CD14-positive monocyte (primary cell): ENCODE measurements around the gene KCNH5. TPM values are rescaled to one million over a fixed set of nuclear protein-coding genes. Genes with fewer than 3 reads are reported as not detected.

Experiments
- DNase-seq, 3 donors: peaks; one replicate each; pipeline ENCODE4 v3.0.0-alpha.2; 2011 to 2022
- H2AFZ ChIP-seq: 2 replicates; pipeline ENCODE4 v1.6.0; 2012; ENCODE audit warnings: mild to moderate bottlenecking, low read depth, low read length, inconsistent platforms; ENCODE audit not compliant: insufficient read depth, poor library complexity, severe bottlenecking
- H3K27ac ChIP-seq, 2 donors: 1 replicate in 1 of 2; 2 replicates in 1 of 2; pipeline ENCODE4 v1.5.1; 2012 to 2013; ENCODE audit warnings: low read length in 2 of 2, control low read depth in 1 of 2, inconsistent platforms in 1 of 2, low read depth in 1 of 2, mild to moderate bottlenecking in 1 of 2
- H3K27me3 ChIP-seq, 2 donors: one replicate each; pipeline versions ENCODE4 v1.6.0 to v1.6.1; 2011 to 2013; ENCODE audit warnings: low read length in 2 of 2; ENCODE audit not compliant: control insufficient read depth in 2 of 2, insufficient read depth in 2 of 2
- H3K36me3 ChIP-seq, 2 donors: replicated peaks in 1 of 2; 1 replicate in 1 of 2; 2 replicates in 1 of 2; pipeline versions ENCODE4 v1.5.1 to v1.6.1; 2012 to 2013; ENCODE audit warnings: low read length in 2 of 2, control low read depth in 1 of 2, inconsistent platforms in 1 of 2, mild to moderate bottlenecking in 1 of 2; ENCODE audit not compliant: insufficient read depth in 2 of 2, control insufficient read depth in 1 of 2
- H3K4me1 ChIP-seq, 2 donors: 1 replicate in 1 of 2; 2 replicates in 1 of 2; pipeline versions ENCODE4 v1.5.1 to v1.6.1; 2012 to 2013; ENCODE audit warnings: low read length in 2 of 2, control low read depth in 1 of 2, inconsistent platforms in 1 of 2, mild to moderate bottlenecking in 1 of 2, moderate library complexity in 1 of 2; ENCODE audit not compliant: insufficient read depth in 2 of 2, control insufficient read depth in 1 of 2
- H3K4me2 ChIP-seq: replicated peaks from 2 replicates; pipeline ENCODE3; 2012; ENCODE audit warnings: low read length, moderate library complexity, mild to moderate bottlenecking; ENCODE audit not compliant: poor library complexity, severe bottlenecking; ENCODE audit errors: extremely low read depth
- H3K4me3 ChIP-seq, 3 experiments: fragments of 200-600 bp in 1 of 3; sonication (generic) in 1 of 3; replicated peaks in 1 of 3; 1 replicate in 2 of 3; 2 replicates in 1 of 3; pipeline ENCODE4 v1.5.1; 2011 to 2013; ENCODE audit warnings: low read length in 3 of 3, mild to moderate bottlenecking in 3 of 3, control low read depth in 2 of 3, low read depth in 2 of 3, inconsistent platforms in 1 of 3, moderate library complexity in 1 of 3
- H3K79me2 ChIP-seq: 2 replicates; pipeline ENCODE4 v1.6.0; 2012; ENCODE audit warnings: mild to moderate bottlenecking, control low read depth, inconsistent platforms, low read length, moderate library complexity; ENCODE audit not compliant: insufficient read depth
- H3K9ac ChIP-seq: 2 replicates; pipeline ENCODE4 v1.6.0; 2017; ENCODE audit warnings: low read length, mild to moderate bottlenecking; ENCODE audit not compliant: insufficient read depth, poor library complexity, severe bottlenecking
- H3K9me3 ChIP-seq, 2 donors: replicated peaks in 1 of 2; 1 replicate in 1 of 2; 2 replicates in 1 of 2; pipeline versions ENCODE4 v1.5.1 to v1.6.1; 2012 to 2013; ENCODE audit warnings: low read length in 2 of 2, control low read depth in 1 of 2; ENCODE audit not compliant: control insufficient read depth in 1 of 2, insufficient read depth in 1 of 2
- H4K20me1 ChIP-seq: 2 replicates; pipeline ENCODE4 v1.6.0; 2012; ENCODE audit warnings: mild to moderate bottlenecking, low read length, control low read depth, moderate library complexity; ENCODE audit not compliant: insufficient read depth
- H3K27ac Mint-ChIP-seq, 7 donors: one replicate each; pipeline ENCODE4 v1.8.0; 2020; ENCODE audit warnings: mild to moderate bottlenecking in 7 of 7, mixed read lengths in 7 of 7, moderate library complexity in 6 of 7, inconsistent platforms in 2 of 7
- H3K27me3 Mint-ChIP-seq, 3 donors: one replicate each; pipeline ENCODE4 v1.8.0; 2021 to 2022; ENCODE audit warnings: low read depth in 3 of 3, mild to moderate bottlenecking in 3 of 3, mixed read lengths in 3 of 3, moderate library complexity in 3 of 3, inconsistent platforms in 1 of 3
- H3K36me3 Mint-ChIP-seq, 2 donors: one replicate each; pipeline ENCODE4 v1.8.0; 2020; ENCODE audit warnings: mixed read lengths in 2 of 2, inconsistent platforms in 1 of 2, mild to moderate bottlenecking in 1 of 2
- H3K4me1 Mint-ChIP-seq: one replicate; pipeline ENCODE4 v1.8.0; 2020; ENCODE audit warnings: mild to moderate bottlenecking, mixed read lengths
- H3K4me3 Mint-ChIP-seq, 2 donors: one replicate each; pipeline ENCODE4 v1.8.0; 2020; ENCODE audit warnings: mild to moderate bottlenecking in 2 of 2, mixed read lengths in 2 of 2, moderate library complexity in 1 of 2
- H3K9me3 Mint-ChIP-seq, 7 donors: one replicate each; pipeline ENCODE4 v1.8.0; 2020 to 2022; ENCODE audit warnings: mixed read lengths in 7 of 7, mild to moderate bottlenecking in 6 of 7, moderate library complexity in 6 of 7, inconsistent platforms in 2 of 7
- WGBS: methylation state at CpG from one replicate; pipeline ENCODE4 v1.1.5; 2013; ENCODE audit warnings: missing lambda C conversion rate; ENCODE audit not compliant: insufficient coverage; 5-methylcytosine and 5-hydroxymethylcytosine counted together
- intact Hi-C, 2 donors: fragments of 100-400 bp; cut with micrococcal nuclease; formaldehyde crosslinking; loops; one replicate each; pipeline versions ENCODE4 v1.15.0 to v1.15.1; 2023
- polyA plus RNA-seq, 3 donors: library from polyadenylated mRNA; depleted of rRNA in 1 of 3; unstranded in 2 of 3; stranded (reverse) in 1 of 3; fragments of 300-500 nt in 2 of 3; fragments of >200 nt in 1 of 3; fragmentation: Illumina TruSeq in 2 of 3; gene quantifications; 1 replicate in 2 of 3; 2 replicates in 1 of 3; pipeline ENCODE4 v1.2.3, GENCODE V29; 2012 to 2021
- TF ChIP-seq, protein P1 (sequence below): fragments of 200-600 bp; IDR thresholded peaks from one replicate; pipeline ENCODE4 v1.8.0; 2022; ENCODE audit warnings: antibody characterized with exemption, mild to moderate bottlenecking

KCNH5 gene
- polyA plus RNA-seq, 3 donors: not detected

- intact Hi-C loops: no loop called here
- Histone ChIP-seq H3K27ac (no peak overlapping the region), H3K4me2 (no peak overlapping the region), H3K79me2 (no peaks in the 10 kb centered on the region), H3K9me3 (no peaks in the 10 kb centered on the region), H2AFZ (no peak overlapping the region), H3K4me1 (no peaks in the 10 kb centered on the region), H3K27me3 (no peaks in the 10 kb centered on the region), H3K9ac (no peak overlapping the region), H3K4me3 (no peak overlapping the region), H3K36me3 (no peaks in the 10 kb centered on the region), H4K20me1 (no peaks in the 10 kb centered on the region)
- no peaks in the 10 kb centered on the region for H3K4me1 Mint-ChIP-seq
- WGBS: 67% methylated on average over 2 of the region's 3 CpGs
- DNase-seq: no peak
- no peaks in the 10 kb centered on the region for H3K36me3 Mint-ChIP-seq
- peaks cover 0 to 5% (median 0%) of the 10 kb centered on the region in 7 donors for H3K9me3 Mint-ChIP-seq
- TF ChIP-seq, protein P1, sequence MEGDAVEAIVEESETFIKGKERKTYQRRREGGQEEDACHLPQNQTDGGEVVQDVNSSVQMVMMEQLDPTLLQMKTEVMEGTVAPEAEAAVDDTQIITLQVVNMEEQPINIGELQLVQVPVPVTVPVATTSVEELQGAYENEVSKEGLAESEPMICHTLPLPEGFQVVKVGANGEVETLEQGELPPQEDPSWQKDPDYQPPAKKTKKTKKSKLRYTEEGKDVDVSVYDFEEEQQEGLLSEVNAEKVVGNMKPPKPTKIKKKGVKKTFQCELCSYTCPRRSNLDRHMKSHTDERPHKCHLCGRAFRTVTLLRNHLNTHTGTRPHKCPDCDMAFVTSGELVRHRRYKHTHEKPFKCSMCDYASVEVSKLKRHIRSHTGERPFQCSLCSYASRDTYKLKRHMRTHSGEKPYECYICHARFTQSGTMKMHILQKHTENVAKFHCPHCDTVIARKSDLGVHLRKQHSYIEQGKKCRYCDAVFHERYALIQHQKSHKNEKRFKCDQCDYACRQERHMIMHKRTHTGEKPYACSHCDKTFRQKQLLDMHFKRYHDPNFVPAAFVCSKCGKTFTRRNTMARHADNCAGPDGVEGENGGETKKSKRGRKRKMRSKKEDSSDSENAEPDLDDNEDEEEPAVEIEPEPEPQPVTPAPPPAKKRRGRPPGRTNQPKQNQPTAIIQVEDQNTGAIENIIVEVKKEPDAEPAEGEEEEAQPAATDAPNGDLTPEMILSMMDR: no peak
- no peak overlapping the region for H3K4me3 Mint-ChIP-seq
- H3K27me3 Mint-ChIP-seq: no peaks in the 10 kb centered on the region
- no peak overlapping the region for H3K27ac Mint-ChIP-seq
Measured at GRCh38 chr14:62914873-62915272, 130.4 kb downstream of the KCNH5 start.

DNA sequence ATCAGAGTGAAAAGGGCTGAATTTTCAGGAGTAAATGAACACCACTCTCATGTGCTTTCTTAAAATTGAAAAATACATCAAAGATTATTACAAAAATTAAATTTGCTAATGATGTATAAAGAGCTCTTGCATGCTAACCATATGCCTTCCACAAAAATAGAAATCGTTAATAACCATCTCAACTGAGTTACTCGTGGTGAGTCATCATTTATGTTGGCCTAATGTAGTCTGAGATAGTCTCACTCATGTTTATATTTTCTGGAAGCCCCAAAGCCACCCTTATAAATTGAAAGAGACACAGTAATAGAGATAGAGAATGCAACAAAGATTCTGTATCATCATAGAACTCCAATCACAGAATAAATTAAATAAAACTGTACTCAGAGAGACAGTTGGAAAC, 131.2 kb downstream of the KCNH5 start:
- H3K79me2 ChIP-seq: no peaks in the 10 kb centered on the region
- no CpG with 5 or more reads among the region's 2 CpGs for WGBS
- no peaks in the 10 kb centered on the region for H3K36me3 ChIP-seq
- no peaks in the 10 kb centered on the region for H3K27me3 ChIP-seq
- H3K9ac ChIP-seq: no peak overlapping the region
- Mint-ChIP-seq H3K9me3 (peaks cover 0 to 8% (median 4%) of the 10 kb centered on the region in 7 donors), H3K4me1 (no peaks in the 10 kb centered on the region), H3K27me3 (no peaks in the 10 kb centered on the region), H3K4me3 (no peak overlapping the region), H3K36me3 (no peaks in the 10 kb centered on the region), H3K27ac (no peak overlapping the region)
- H3K4me2 ChIP-seq: no peak overlapping the region
- H4K20me1 ChIP-seq: no peaks in the 10 kb centered on the region
- no peak overlapping the region for H3K27ac ChIP-seq
- DNase-seq: no peak
- intact Hi-C loops: no loop called here
- H3K4me1 ChIP-seq: no peaks in the 10 kb centered on the region
- H3K4me3 ChIP-seq: no peak overlapping the region
- TF ChIP-seq, protein P1: no peak
- no peaks in the 10 kb centered on the region for H3K9me3 ChIP-seq
- H2AFZ ChIP-seq: no peak overlapping the region
